Cardiac muscle cell (in vitro differentiated cells and primary cell): Measurements from ENCODE around the gene RGS18. TPM values are rescaled to one million over a fixed set of nuclear protein-coding genes. Genes with fewer than 3 reads are reported as not detected.
"Not testable (repeated sequence)": the region's sequence is repeated elsewhere in the genome, so short reads cannot be mapped to it uniquely, and the experiment has no call there.

ENCODE experiments used
- DNase-seq, 2 donors: peaks; one replicate each; pipeline versions ENCODE4 v3.0.0 to v3.0.0-alpha.2; 2010 to 2017; ENCODE audit warnings: low read depth in 1 of 2, low spot score in 1 of 2
- H3K27ac ChIP-seq: fragments of 200-600 bp; sonication (generic); 2 replicates; pipeline ENCODE4 v1.5.1; 2016
- H3K27me3 ChIP-seq: fragments of 200-600 bp; sonication (generic); 2 replicates; pipeline ENCODE4 v1.6.0; 2016; ENCODE audit warnings: control low read depth
- H3K36me3 ChIP-seq: fragments of 200-600 bp; sonication (generic); 2 replicates; pipeline ENCODE4 v1.5.1; 2016; ENCODE audit warnings: control low read depth
- H3K4me1 ChIP-seq: fragments of 200-600 bp; sonication (generic); 2 replicates; pipeline ENCODE4 v1.8.1; 2017; ENCODE audit warnings: low read depth, mild to moderate bottlenecking, mixed run types
- H3K4me3 ChIP-seq: fragments of 200-600 bp; sonication (generic); 2 replicates; pipeline ENCODE4 v1.5.1; 2016; ENCODE audit warnings: mild to moderate bottlenecking
- H3K9me3 ChIP-seq: fragments of 200-600 bp; sonication (generic); 2 replicates; pipeline ENCODE4 v1.5.1; 2017; ENCODE audit warnings: low read depth, mild to moderate bottlenecking, control low read depth
- CTCF ChIP-seq: IDR thresholded peaks from 2 replicates; pipeline ENCODE4 v1.5.1; 2012; ENCODE audit warnings: low read depth, mild to moderate bottlenecking, low read length
- polyA plus RNA-seq: library from polyadenylated mRNA; unstranded; fragments of >200 nt; fragmentation: Nextera tagmentation; extraction: Ambion mirVana; gene quantifications from 2 replicates; pipeline ENCODE4 v1.2.1, GENCODE V29; 2016
- total RNA-seq: library from RNA; depleted of rRNA; stranded (reverse); fragments of >200 nt; gene quantifications from 2 replicates; pipeline ENCODE4 v1.2.3, GENCODE V29; 2016

Gene RGS18
- total and polyA plus RNA-seq, 2 experiments from 2014 or later: not detected

GRCh38 chr1:192224396-192224795 is 66.1 kb downstream of the RGS18 start:
- H3K27ac ChIP-seq: no peak overlapping the region
- H3K27me3 ChIP-seq: no peaks in the 10 kb centered on the region
- H3K4me1 ChIP-seq: no peaks in the 10 kb centered on the region
- H3K9me3 ChIP-seq: no peaks in the 10 kb centered on the region
- peak; percentile 6 to 7 for DNase-seq
- TF ChIP-seq CTCF: no peak
- H3K36me3 ChIP-seq: no peaks in the 10 kb centered on the region
- H3K4me3 ChIP-seq: no peak overlapping the region

- no peak for TF ChIP-seq CTCF
- H3K4me1 ChIP-seq: no peaks in the 10 kb centered on the region
- H3K4me3 ChIP-seq: no peak overlapping the region
- H3K9me3 ChIP-seq: no peaks in the 10 kb centered on the region
- H3K36me3 ChIP-seq: no peaks in the 10 kb centered on the region
- no peaks in the 10 kb centered on the region for H3K27me3 ChIP-seq
- peak in 1 of 2 donors; percentile 23 for DNase-seq
- H3K27ac ChIP-seq: no peak overlapping the region
Observed at GRCh38 chr1:192224846-192225245, 66.6 kb downstream of the RGS18 start.

- TF ChIP-seq CTCF: no peak
- Histone ChIP-seq H3K4me3 (no peak overlapping the region), H3K4me1 (no peaks in the 10 kb centered on the region), H3K36me3 (no peaks in the 10 kb centered on the region), H3K9me3 (no peaks in the 10 kb centered on the region), H3K27me3 (no peaks in the 10 kb centered on the region), H3K27ac (no peak overlapping the region)
- DNase-seq: no peak
Observed at GRCh38 chr1:192225266-192225665, 67.0 kb downstream of the RGS18 start.

GRCh38 chr1:192225703-192226102 is 67.4 kb downstream of the RGS18 start:
- TF ChIP-seq CTCF: no peak
- no peak overlapping the region for H3K4me3 ChIP-seq
- DNase-seq: peak in 1 of 2 donors; percentile 89
- H3K9me3 ChIP-seq: no peaks in the 10 kb centered on the region
- H3K4me1 ChIP-seq: no peaks in the 10 kb centered on the region
- no peak overlapping the region for H3K27ac ChIP-seq
- no peaks in the 10 kb centered on the region for H3K27me3 ChIP-seq
- no peaks in the 10 kb centered on the region for H3K36me3 ChIP-seq

GRCh38 chr1:192227330-192227729 is 69.1 kb downstream of the RGS18 start:
- no peak for DNase-seq
- Histone ChIP-seq H3K27ac (no peak overlapping the region), H3K4me3 (no peak overlapping the region), H3K9me3 (no peaks in the 10 kb centered on the region), H3K36me3 (no peaks in the 10 kb centered on the region), H3K4me1 (no peaks in the 10 kb centered on the region), H3K27me3 (no peaks in the 10 kb centered on the region)
- TF ChIP-seq CTCF: no peak

GRCh38 chr1:192227980-192228379 is 69.7 kb downstream of the RGS18 start:
- not testable (repeated sequence) for H3K4me3 ChIP-seq, H3K36me3 ChIP-seq, H3K9me3 ChIP-seq, H3K27me3 ChIP-seq, H3K27ac ChIP-seq, DNase-seq, H3K4me1 ChIP-seq
